ENCODE data around the gene TTBK2. TPM values are rescaled to one million over a fixed set of nuclear protein-coding genes. Genes with fewer than 3 reads are reported as not detected.

The TTBK2 gene
- total and polyA plus RNA-seq, 10 of the 15 experiments (the other 5 are each of a cell fraction or from before 2014, with no cell fraction given), result 0.66 to 9.1 (median 3.7) TPM

- TF ChIP-seq NKRF (conservative IDR thresholded peaks at IDR 0.05) (no peak), POLR2A (IDR thresholded peaks at IDR 0.05; ENCODE audit: low read depth, low read length) (no peak)
Observed at GRCh38 chr15:42846647-42847046, 73.9 kb downstream of the TTBK2 start (continued).

- ChIA-PET CTCF (no interaction called here), RAD21 (ENCODE audit: unreplicated experiment) (no interaction called here), POLR2A (no interaction called here), SMC1A (ENCODE audit: uncharacterized antibody, unreplicated experiment) (no interaction called here)
- Histone ChIP-seq H3K4me3 (no peak overlapping the region), H3K27me3 (replicated peaks in 1 of 2; ENCODE audit: control insufficient read depth in 2 of 2, insufficient read depth in 2 of 2, low read length in 1 of 2) (no peaks in the 10 kb centered on the region), H3K36me3 (ENCODE audit: control insufficient read depth in 2 of 2, insufficient read depth in 2 of 2, low read length in 1 of 2) (no peaks in the 10 kb centered on the region), H3K9me3 (replicated peaks; ENCODE audit: control insufficient read depth, insufficient read depth, low read length) (peaks cover 3% of the 10 kb centered on the region; the same call in 2 of the 3 replicates), H3K9ac (ENCODE audit: control insufficient read depth, insufficient read depth, low read length) (no peak overlapping the region), H3K79me2 (ENCODE audit: control insufficient read depth, insufficient read depth, low read length) (no peaks in the 10 kb centered on the region), H4K20me1 (ENCODE audit: control insufficient read depth, insufficient read depth) (no peaks in the 10 kb centered on the region), H3K4me2 (ENCODE audit: control insufficient read depth, insufficient read depth) (no peak overlapping the region), H2AFZ (ENCODE audit: control insufficient read depth, low read depth, low read length) (no peak overlapping the region), H3K27ac (ENCODE audit: control insufficient read depth, insufficient read depth) (no peak overlapping the region), H3K4me1 (ENCODE audit: control insufficient read depth, insufficient read depth, low read length) (no peaks in the 10 kb centered on the region)
- intact Hi-C loops (cut with micrococcal nuclease; ENCODE audit: unreplicated experiment), result no loop called here
- 94% methylated on average over 5 of the region's 5 CpGs for WGBS (ENCODE audit: insufficient coverage, insufficient replicate concordance, low lambda C conversion rate, missing lambda C conversion rate)
- ATAC-seq (no peak), DNase-seq (ENCODE audit: low read depth, low spot score) (no peak), FAIRE-seq (no peak)
- in situ Hi-C loops (cut with MboI), result no loop called here
- no TSS peak for BruUV-seq (replicated peaks)
- TF ChIP-seq RBBP5 (conservative IDR thresholded peaks at IDR 0.05), result no peak
- no peak for TF ChIP-seq NR2C1 (IDR thresholded peaks at IDR 0.05)
- TF ChIP-seq CTCF (IDR thresholded peaks at IDR 0.05 in 2 of 3, conservative IDR thresholded peaks at IDR 0.05 in 1 of 3; ENCODE audit: control insufficient read depth in 2 of 3, extremely low read depth in 1 of 3, insufficient read depth in 1 of 3, low read depth in 3 of 3, low read length in 3 of 3), result no peak
- no peak for TF ChIP-seq STAT1 (conservative IDR thresholded peaks at IDR 0.05)
- no peak for TF ChIP-seq SMAD5 (IDR thresholded peaks at IDR 0.05; ENCODE audit: low read depth)
- no peak for TF ChIP-seq ZNF687 (IDR thresholded peaks at IDR 0.05)
- TF ChIP-seq PBX3 (IDR thresholded peaks at IDR 0.05; ENCODE audit: insufficient replicate concordance, low read depth, low read length), result no peak
- TF ChIP-seq BMI1 (IDR thresholded peaks at IDR 0.05; ENCODE audit: borderline replicate concordance), result no peak
- TF ChIP-seq BCL11A (IDR thresholded peaks at IDR 0.05; ENCODE audit: low read depth, low read length), result no peak
- no peak for TF ChIP-seq ATF2 (IDR thresholded peaks at IDR 0.05; ENCODE audit: low read length)
- no peak for TF ChIP-seq BRCA1 (IDR thresholded peaks at IDR 0.05; ENCODE audit: low read depth, low read length)
- TF ChIP-seq KDM1A (IDR thresholded peaks at IDR 0.05; ENCODE audit: borderline replicate concordance), result no peak
Observed at GRCh38 chr15:42845581-42845980, 75.0 kb downstream of the TTBK2 start.
